Neural progenitor cell (in vitro differentiated cells): ENCODE results near the gene SMPD3. TPM values are rescaled to one million over a fixed set of nuclear protein-coding genes. Genes with fewer than 3 reads are reported as not detected.

ENCODE experiments used
- DNase-seq: peaks from one replicate; pipeline ENCODE4 v3.0.0-alpha.2; 2016; ENCODE audit warnings: low spot score
- H2AFZ ChIP-seq: fragments of 200-600 bp; sonication (generic); replicated peaks from 2 replicates; pipeline ENCODE4 v1.6.1; 2016; ENCODE audit warnings: antibody characterized with exemption
- H3F3A ChIP-seq: fragments of 200-600 bp; sonication (generic); 2 replicates; pipeline ENCODE4 v1.6.1; 2016; ENCODE audit warnings: antibody characterized with exemption, low read depth
- H3K27ac ChIP-seq: fragments of 200-600 bp; sonication (generic); 2 replicates; pipeline ENCODE4 v1.5.1; 2016; ENCODE audit warnings: mild to moderate bottlenecking
- H3K27me3 ChIP-seq: fragments of 200-600 bp; sonication (generic); 2 replicates; pipeline ENCODE4 v1.6.1; 2016; ENCODE audit warnings: mild to moderate bottlenecking, moderate library complexity
- H3K36me3 ChIP-seq: fragments of 200-600 bp; sonication (generic); 2 replicates; pipeline ENCODE4 v1.5.1; 2016
- H3K4me1 ChIP-seq: fragments of 200-600 bp; sonication (generic); 2 replicates; pipeline ENCODE4 v1.6.1; 2016; ENCODE audit warnings: mixed run types
- H3K4me2 ChIP-seq: fragments of 200-600 bp; sonication (generic); 2 replicates; pipeline ENCODE4 v1.6.1; 2016
- H3K4me3 ChIP-seq: fragments of 200-600 bp; sonication (generic); 2 replicates; pipeline ENCODE4 v1.5.1; 2016
- H3K79me2 ChIP-seq: fragments of 200-600 bp; sonication (generic); 2 replicates; pipeline ENCODE4 v1.6.1; 2016; ENCODE audit warnings: low read depth
- H3K9ac ChIP-seq: fragments of 200-600 bp; sonication (generic); 2 replicates; pipeline ENCODE4 v1.6.1; 2016
- H3K9me3 ChIP-seq: fragments of 200-600 bp; sonication (generic); 2 replicates; pipeline ENCODE4 v1.5.1; 2016; ENCODE audit warnings: low read depth
- H4K20me1 ChIP-seq: fragments of 200-600 bp; sonication (generic); 2 replicates; pipeline ENCODE4 v1.6.1; 2016; ENCODE audit warnings: low read depth
- H3K27ac Mint-ChIP-seq: 3 replicates; pipeline ENCODE4 v1.8.0; 2021; ENCODE audit warnings: mixed read lengths
- H3K27me3 Mint-ChIP-seq: 2 replicates; pipeline ENCODE4 v1.8.0; 2022; ENCODE audit warnings: low read depth, mild to moderate bottlenecking, inconsistent platforms, moderate library complexity, mixed read lengths; ENCODE audit not compliant: insufficient read depth
- H3K36me3 Mint-ChIP-seq: 3 replicates; pipeline ENCODE4 v1.8.0; 2021; ENCODE audit warnings: mixed read lengths
- H3K4me1 Mint-ChIP-seq: 3 replicates; pipeline ENCODE4 v1.8.0; 2021; ENCODE audit warnings: mixed read lengths
- H3K4me3 Mint-ChIP-seq: 3 replicates; pipeline ENCODE4 v1.8.0; 2021; ENCODE audit warnings: mild to moderate bottlenecking, moderate library complexity, mixed read lengths
- H3K9me3 Mint-ChIP-seq: 3 replicates; pipeline ENCODE4 v1.8.0; 2020; ENCODE audit warnings: mixed read lengths
- CTCF ChIP-seq: fragments of 200-600 bp; sonication (generic); IDR thresholded peaks from 2 replicates; pipeline ENCODE4 v1.5.1; 2017; ENCODE audit warnings: antibody characterized with exemption, mild to moderate bottlenecking
- EZH2 ChIP-seq: fragments of 200-600 bp; sonication (generic); IDR thresholded peaks from 2 replicates; pipeline ENCODE4 v1.6.1; 2017; ENCODE audit warnings: antibody characterized with exemption, mild to moderate bottlenecking, moderate library complexity
- EZH2phosphoT487 ChIP-seq: fragments of 200-600 bp; sonication (generic); IDR thresholded peaks from 2 replicates; pipeline ENCODE4 v1.6.1; 2017; ENCODE audit warnings: antibody characterized with exemption
- total RNA-seq: library from RNA; depleted of rRNA; stranded (reverse); fragments of >200 nt; gene quantifications from 2 replicates; pipeline ENCODE4 v1.2.3, GENCODE V29; 2015; ENCODE audit warnings: low replicate concordance

SMPD3 gene
- total RNA-seq, 1 donor from 2014 or later: not detected

GRCh38 chr16:68458101-68458500, 9.8 kb upstream of the SMPD3 start:
- no peak overlapping the region for H3K27ac ChIP-seq
- no peak overlapping the region for H3K4me3 Mint-ChIP-seq
- H3K4me1 Mint-ChIP-seq: no peaks in the 10 kb centered on the region
- no peaks in the 10 kb centered on the region for H3K4me1 ChIP-seq
- no peaks in the 10 kb centered on the region for H3K36me3 Mint-ChIP-seq
- no peak overlapping the region for H3K27ac Mint-ChIP-seq
- TF ChIP-seq EZH2phosphoT487 (no peak), CTCF (no peak), EZH2 (no peak)
- no peaks in the 10 kb centered on the region for H3K79me2 ChIP-seq
- H3K9me3 Mint-ChIP-seq: no peaks in the 10 kb centered on the region
- H3K4me3 ChIP-seq: no peak overlapping the region
- no peaks in the 10 kb centered on the region for H3K27me3 ChIP-seq
- H3K27me3 Mint-ChIP-seq: peaks cover 3% of the 10 kb centered on the region
- no peak for DNase-seq
- H3F3A ChIP-seq: no peaks in the 10 kb centered on the region
- H3K9ac ChIP-seq: no peak overlapping the region
- no peaks in the 10 kb centered on the region for H4K20me1 ChIP-seq
- H3K36me3 ChIP-seq: no peaks in the 10 kb centered on the region
- H2AFZ ChIP-seq: no peak overlapping the region
- no peaks in the 10 kb centered on the region for H3K9me3 ChIP-seq
- no peak overlapping the region for H3K4me2 ChIP-seq

- no peak overlapping the region for H2AFZ ChIP-seq
- no peak overlapping the region for H3K4me3 ChIP-seq
- Mint-ChIP-seq H3K27ac (no peak overlapping the region), H3K4me3 (no peak overlapping the region), H3K27me3 (peaks cover 3% of the 10 kb centered on the region), H3K36me3 (no peaks in the 10 kb centered on the region), H3K9me3 (no peaks in the 10 kb centered on the region), H3K4me1 (no peaks in the 10 kb centered on the region)
- TF ChIP-seq EZH2phosphoT487: no peak
- no peak for TF ChIP-seq EZH2
- TF ChIP-seq CTCF: no peak
- no peak overlapping the region for H3K27ac ChIP-seq
- no peaks in the 10 kb centered on the region for H3K79me2 ChIP-seq
- no peak for DNase-seq
- H3K4me1 ChIP-seq: no peaks in the 10 kb centered on the region
- no peak overlapping the region for H3K9ac ChIP-seq
- H3K9me3 ChIP-seq: no peaks in the 10 kb centered on the region
- no peak overlapping the region for H3K4me2 ChIP-seq
- H4K20me1 ChIP-seq: no peaks in the 10 kb centered on the region
- no peaks in the 10 kb centered on the region for H3K27me3 ChIP-seq
- no peaks in the 10 kb centered on the region for H3K36me3 ChIP-seq
- no peaks in the 10 kb centered on the region for H3F3A ChIP-seq
Observed at GRCh38 chr16:68455631-68456030, 7.3 kb upstream of the SMPD3 start.

GRCh38 chr16:68454920-68455435, 6.7 kb upstream of the SMPD3 start:
- Histone ChIP-seq H3K27me3 (no peaks in the 10 kb centered on the region), H3F3A (no peaks in the 10 kb centered on the region), H3K9ac (no peak overlapping the region), H4K20me1 (no peaks in the 10 kb centered on the region), H3K9me3 (no peaks in the 10 kb centered on the region), H3K4me3 (no peak overlapping the region), H3K4me2 (no peak overlapping the region), H3K27ac (no peak overlapping the region), H3K36me3 (no peaks in the 10 kb centered on the region), H2AFZ (no peak overlapping the region), H3K79me2 (no peaks in the 10 kb centered on the region), H3K4me1 (no peaks in the 10 kb centered on the region)
- Mint-ChIP-seq H3K4me1 (peaks cover 2% of the 10 kb centered on the region), H3K36me3 (no peaks in the 10 kb centered on the region), H3K4me3 (no peak overlapping the region), H3K9me3 (no peaks in the 10 kb centered on the region), H3K27ac (no peak overlapping the region), H3K27me3 (peaks cover 3% of the 10 kb centered on the region)
- DNase-seq: no peak
- TF ChIP-seq EZH2phosphoT487: no peak
- no peak for TF ChIP-seq CTCF
- TF ChIP-seq EZH2: no peak
